GM19463 (cell line): ENCODE results near the gene TSPAN31.

Experiments used
- ATAC-seq: cut with Tn5 transposase; IDR thresholded peaks from one replicate; pipeline ENCODE4 v1.9.1; 2021; ENCODE audit warnings: mild to moderate bottlenecking, moderate library complexity; ENCODE audit not compliant: unreplicated experiment

TSPAN31 gene

DNA sequence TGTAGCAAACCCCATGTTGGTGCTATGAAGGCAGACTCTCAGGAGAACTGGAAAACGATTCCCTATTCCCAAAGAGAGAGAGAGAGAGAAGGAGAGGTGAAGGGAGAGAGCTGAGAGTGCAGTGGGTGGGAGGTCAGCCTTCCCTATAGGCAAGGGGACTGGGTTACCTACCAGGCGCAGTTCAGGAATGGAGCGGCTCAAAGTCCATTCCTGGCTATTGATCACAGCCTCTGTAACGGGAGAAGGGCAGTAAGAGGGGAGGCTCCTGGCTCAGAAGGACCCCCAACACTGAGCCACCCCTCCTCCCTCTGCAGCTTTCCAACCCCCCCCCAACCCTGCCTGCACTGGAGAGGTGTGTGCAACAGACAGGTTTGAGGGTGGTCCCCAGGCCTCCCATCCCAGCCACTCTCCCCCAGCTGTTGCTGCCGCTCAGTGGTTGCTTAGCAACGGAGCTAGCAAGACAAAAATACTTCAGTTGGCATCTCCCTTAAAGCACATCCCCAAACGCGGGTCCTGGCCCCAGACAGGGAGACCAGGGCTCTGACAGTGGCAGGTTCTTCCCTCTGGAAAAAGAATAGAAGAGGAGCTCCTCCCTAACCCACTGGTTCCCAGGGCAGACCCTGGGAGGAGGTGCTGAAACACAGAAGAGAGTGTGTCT is 9.5 kb upstream of the TSPAN31 start:
- no peak for ATAC-seq

DNA sequence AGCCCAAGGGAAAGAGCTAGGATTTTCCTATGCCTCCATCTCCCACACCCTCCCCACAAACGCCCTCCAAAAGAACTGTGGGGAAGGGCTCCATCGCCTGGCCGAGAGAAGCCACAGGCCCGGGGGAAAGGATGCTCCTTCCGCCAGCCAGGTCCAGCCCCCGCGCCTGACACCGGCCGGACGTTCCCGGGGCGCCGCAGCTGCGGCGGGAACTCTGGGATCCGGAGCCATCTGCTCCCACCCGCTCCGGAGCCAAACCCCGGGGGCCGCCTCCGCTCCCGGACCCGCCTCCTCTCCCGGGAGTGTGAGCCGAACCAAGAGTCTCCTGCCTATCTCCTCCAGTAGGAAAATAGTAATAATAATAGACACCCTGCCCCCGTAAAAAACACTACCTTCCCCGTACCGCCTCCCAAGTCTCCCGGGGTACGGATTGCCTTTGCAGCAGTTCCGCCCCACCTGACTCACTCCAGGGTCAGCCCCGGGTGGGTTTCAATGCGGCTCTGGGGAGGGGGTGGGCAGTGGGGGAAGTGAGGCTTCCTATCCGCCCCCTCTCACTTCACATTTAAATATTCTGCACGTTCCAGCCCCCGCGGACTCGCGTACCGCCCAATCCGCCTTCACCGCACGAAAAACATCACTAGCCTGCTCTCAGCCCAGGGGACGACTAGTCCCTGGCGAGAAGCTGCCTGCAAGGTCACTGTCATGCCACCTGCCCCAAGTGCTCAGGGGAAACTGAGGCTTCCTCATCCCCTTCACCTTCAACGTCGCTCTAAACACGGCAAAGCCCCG is 8.7 kb upstream of the TSPAN31 start:
- no peak for ATAC-seq

DNA sequence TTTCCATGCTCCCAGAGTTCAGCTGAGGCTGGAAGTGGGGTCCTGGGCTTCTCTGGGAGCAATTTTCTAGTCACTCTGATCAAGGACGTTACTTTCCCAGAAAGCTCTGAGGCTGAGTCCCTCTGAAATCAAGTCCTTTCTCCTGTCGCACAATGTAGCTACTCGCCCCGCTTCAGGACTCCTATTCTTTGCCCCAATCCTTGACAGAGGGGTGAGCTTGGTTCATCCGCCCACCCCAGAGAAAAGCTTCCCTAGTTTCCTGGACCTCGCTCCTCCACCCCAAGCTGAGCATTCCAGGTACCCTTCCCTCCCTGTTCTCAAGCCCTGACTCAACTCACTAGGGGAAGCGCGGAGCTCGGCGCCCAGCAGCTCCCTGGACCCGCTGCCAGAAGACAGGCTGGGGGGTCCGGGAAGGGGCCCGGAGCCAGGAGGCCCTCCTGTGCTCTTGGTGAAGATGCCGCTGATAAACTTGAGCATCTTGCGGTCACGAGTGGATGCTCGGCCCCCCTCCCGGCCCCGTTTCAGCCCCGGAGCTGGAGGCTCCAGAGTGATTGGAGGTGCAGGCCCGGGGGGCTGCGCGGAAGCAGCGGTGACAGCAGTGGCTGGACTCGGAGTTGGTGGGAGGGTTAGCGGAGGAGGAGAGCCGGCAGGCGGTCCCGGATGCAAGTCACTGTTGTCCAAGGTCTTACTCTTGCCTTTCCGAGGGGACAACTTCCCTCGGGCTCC is 7.9 kb upstream of the TSPAN31 start:
- no peak for ATAC-seq

DNA sequence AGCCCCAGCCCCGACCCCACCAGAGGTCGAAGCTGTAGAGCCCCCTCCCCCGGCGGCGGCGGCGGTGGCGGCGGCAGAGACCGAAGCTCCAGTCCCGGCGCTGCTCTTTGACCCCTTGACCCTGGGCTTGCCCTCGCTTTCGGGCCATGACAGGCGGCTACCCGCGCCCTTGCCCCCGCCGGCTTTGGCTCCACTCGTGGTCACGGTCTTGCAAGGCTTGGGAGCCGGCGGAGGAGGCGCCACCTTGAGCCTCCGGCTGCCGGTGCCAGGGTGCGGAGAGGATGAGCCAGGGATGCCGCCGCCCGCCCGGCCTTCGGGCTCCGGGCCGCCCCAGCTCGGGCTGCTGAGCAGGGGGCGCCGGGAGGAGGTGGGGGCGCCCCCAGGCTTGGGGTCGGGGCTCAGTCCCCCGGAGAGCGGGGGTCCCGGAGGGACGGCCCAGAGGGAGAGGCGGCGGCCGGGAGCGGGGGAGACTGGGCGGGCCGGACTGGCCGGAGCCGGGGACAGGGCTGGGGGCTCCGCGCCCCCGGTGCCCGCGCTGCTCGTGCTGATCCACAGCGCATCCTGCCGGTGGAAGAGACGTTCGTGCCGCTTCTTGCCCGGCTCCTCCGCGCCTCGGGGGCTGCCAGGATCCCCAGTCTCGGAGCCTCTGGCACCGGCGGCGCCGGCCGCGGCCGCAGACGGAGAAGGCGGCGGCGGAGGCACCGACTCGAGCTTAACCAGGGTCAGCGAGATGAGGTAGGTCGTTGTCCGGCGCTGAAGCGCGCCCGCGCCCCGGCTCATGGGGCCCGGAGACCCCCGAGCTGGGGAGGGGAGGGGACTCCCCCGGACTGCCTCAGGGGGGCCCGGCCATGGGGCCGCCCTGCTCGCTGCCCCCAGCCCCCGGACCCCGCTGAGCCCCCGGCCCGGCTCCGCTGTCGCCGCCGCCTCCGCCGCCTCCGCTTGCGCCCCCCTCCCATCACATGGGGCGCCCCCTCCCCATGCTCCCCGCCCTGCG is 7.1 kb upstream of the TSPAN31 start:
- no peak for ATAC-seq

- ATAC-seq: no peak
Measured at GRCh38 chr12:57738661-57739237, 6.1 kb upstream of the TSPAN31 start, which contains the start of gene AGAP2. Gene AGAP2 (minus strand): TSS chr12:57738742. CDS start chr12:57738246, 496 bp downstream.

DNA sequence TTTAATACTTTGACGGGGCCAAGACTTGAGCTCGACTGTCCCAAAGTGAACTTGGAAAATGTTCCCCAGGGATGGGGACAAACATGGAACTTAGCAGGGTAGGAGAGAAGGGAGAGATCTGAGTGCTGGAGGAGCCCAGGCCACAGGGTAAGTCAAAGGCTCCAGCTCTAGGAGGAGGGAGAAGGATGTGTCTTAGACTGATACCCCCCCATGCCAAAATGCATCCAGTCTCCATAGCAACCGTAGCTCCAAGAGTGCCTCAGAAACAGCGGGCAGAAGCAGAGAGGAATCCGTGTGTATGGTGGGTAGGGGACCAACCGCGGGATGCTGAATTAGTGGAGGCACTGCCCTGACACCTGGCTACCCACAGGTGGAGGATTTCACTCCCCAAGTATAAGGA is 5.5 kb upstream of the TSPAN31 start:
- ATAC-seq: no peak

- no peak for ATAC-seq
Measured at GRCh38 chr12:57739914-57740538, 4.8 kb upstream of the TSPAN31 start.

GRCh38 chr12:57740656-57741412 is 4.0 kb upstream of the TSPAN31 start:
- peak; percentile 39 for ATAC-seq

DNA sequence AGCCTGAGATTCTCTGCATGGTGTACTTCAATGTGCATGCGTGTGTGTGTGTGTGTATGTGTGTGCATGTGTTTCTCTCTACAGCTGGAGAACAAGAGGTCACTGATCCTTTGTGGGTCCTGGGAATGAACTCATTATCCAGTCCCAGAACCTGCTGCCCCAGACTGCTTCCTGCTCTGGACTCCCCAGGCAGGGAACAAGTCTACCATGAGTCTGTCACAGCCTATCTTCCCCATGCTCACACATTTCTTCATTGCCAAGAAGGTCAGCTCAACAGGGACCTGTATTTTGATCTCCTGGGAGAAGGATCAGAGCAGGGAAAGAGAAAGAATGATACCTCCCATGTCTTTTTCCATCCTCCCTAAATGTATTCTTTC is 3.4 kb upstream of the TSPAN31 start:
- no peak for ATAC-seq

GRCh38 chr12:57741844-57742738 is 2.7 kb upstream of the TSPAN31 start:
- peak; percentile 50 for ATAC-seq

DNA sequence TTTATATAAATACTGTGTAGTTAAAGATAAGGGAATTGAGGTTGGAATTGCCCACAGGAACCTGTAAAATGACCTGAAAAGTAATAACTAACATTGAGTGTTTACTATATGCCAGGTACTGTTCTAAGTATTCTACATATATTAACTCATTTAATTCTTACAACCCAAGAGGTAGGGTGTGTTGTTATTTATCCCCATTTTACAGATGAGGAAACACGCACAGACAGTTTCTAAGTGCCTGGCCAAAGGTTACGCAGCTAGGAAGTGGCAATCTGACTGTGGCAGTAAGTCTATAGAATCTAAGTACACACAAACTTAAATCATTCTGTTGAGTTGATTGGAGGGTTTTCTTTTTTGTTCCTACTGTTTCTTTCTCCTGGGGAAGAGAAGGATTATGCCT is 1.1 kb upstream of the TSPAN31 start:
- no peak for ATAC-seq

GRCh38 chr12:57744194-57744776 is 554 bp upstream of the TSPAN31 start:
- ATAC-seq: peak; percentile 32

DNA sequence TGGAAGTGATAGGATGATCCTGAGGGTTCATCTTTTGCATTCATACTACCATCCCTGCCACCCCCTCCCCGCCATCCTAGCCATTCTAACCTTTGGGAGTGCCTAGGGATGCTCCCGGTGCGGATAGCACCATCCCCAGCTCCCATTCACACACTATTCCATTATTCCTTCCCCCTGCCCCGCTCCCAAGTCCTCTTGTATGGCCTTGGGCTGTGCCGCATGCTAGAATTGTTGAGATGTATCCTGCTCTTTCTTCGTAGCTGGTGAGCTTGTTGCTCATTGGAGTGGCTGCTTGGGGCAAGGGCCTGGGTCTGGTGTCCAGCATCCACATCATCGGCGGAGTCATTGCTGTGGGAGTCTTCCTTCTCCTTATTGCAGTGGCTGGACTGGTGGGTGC is 644 bp downstream of the TSPAN31 start:
- ATAC-seq: no peak

- no peak for ATAC-seq
Measured at GRCh38 chr12:57746025-57746424, 1.2 kb downstream of the TSPAN31 start.

DNA sequence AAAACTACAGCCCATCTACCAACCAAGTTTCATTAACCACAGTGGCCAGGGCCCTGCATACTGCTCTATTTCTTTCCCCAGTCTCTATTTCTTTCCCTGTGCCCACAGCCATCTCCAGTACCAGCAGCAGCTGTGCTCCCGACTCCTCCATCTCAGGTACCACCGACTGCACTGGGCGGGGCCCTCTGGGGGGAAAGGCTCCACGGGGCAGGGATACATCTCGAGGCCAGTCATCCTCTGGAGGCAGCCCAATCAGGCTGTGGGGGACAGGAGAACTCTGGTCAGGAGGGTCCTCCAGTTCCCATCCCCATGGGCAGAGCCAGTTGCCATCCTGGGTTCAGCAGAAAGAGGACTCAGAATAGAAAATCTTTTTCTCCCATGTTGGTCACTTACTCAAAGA is 4.2 kb downstream of the TSPAN31 start:
- ATAC-seq: no peak

DNA sequence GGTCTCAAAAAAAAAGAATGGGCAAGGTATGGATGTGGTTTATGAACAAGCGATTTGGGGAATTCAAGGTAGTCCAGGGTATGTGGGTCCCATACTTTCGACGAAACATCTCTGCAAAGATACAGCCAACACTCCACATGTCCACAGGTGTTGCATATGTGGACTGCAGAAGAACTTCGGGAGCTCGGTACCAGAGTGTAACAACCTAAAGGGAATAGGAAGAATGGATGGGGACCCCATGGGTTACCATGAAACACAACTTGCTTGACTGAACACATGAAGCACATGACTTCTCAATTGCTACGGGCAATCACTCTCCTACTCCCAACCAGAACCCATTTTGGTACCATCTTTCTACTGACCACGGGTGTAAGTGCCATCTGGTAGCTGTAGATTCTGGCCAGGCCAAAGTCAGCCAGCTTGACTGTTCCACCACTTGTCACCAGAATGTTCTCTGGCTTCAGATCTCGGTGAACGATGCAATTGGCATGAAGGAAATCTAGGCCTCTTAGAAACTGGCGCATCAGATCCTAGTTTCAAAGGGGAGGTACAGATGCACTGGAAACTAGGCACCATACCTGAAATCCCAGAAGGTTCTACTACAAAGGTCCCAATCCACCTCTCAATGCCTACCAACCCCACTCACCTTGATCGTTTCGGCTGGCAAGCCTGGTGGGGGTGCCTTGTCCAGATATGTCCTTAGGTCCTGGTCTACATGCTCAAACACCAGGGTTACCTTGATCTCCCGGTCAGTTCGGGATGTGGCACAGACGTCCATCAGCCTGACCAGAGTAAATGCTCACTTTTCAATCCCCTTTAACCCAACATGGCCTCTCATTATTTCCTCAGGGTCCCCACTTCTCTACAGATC is 6.0 kb downstream of the TSPAN31 start:
- no peak for ATAC-seq

- no peak for ATAC-seq
Measured at GRCh38 chr12:57751432-57751787, 6.6 kb downstream of the TSPAN31 start.
